GM12873 (cell line): ENCODE measurements around the gene C1QTNF3.

ENCODE experiments used
- TF ChIP-seq, protein P1 (sequence below): IDR thresholded peaks from 2 replicates; pipeline ENCODE4 v1.5.1; 2012; ENCODE audit warnings: low read depth, mild to moderate bottlenecking, moderate library complexity, low read length, control low read depth; ENCODE audit not compliant: insufficient read depth; ENCODE audit errors: missing control alignments

The C1QTNF3 gene

DNA sequence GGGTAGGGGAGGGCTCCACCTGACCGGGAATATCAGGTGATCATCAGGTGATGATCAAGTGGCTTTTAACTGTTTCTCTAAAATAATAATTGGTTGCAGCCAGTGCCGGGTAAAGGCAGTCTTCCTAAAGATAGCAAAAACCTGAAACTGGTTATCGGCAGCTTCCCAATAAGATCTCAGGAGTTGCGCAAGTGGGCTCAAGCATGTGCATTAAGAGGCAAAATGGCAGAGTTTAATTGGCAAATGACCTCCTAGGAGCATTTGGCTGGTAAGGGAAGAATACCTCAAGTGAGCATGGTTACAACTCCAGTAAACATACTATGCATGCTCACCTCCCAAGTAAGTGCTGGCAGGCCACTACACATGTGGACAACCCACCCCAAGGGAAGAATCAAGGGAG lies 4.2 kb downstream of the C1QTNF3 start:
- TF ChIP-seq, protein P1, sequence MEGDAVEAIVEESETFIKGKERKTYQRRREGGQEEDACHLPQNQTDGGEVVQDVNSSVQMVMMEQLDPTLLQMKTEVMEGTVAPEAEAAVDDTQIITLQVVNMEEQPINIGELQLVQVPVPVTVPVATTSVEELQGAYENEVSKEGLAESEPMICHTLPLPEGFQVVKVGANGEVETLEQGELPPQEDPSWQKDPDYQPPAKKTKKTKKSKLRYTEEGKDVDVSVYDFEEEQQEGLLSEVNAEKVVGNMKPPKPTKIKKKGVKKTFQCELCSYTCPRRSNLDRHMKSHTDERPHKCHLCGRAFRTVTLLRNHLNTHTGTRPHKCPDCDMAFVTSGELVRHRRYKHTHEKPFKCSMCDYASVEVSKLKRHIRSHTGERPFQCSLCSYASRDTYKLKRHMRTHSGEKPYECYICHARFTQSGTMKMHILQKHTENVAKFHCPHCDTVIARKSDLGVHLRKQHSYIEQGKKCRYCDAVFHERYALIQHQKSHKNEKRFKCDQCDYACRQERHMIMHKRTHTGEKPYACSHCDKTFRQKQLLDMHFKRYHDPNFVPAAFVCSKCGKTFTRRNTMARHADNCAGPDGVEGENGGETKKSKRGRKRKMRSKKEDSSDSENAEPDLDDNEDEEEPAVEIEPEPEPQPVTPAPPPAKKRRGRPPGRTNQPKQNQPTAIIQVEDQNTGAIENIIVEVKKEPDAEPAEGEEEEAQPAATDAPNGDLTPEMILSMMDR, result no peak

DNA sequence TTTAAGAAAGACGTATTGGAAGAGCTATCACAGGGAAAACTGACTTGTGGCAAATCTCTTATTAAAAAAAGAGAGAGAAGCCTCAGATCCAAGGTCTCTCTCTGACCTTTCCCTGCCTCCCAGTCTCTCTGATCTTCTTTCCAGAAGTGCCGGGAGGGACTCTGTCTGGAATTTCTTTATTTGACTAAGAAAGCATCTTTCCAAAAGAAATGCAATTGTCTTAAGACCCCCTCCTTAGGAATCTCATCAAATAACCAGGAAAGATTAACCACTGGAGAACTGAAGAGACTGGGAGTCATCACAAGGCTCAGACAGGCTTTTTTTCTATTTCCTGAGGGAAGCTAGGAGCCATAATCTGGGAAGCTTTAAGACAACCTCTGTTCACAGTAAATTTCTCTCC lies 4.6 kb downstream of the C1QTNF3 start:
- TF ChIP-seq, protein P1, result no peak

DNA sequence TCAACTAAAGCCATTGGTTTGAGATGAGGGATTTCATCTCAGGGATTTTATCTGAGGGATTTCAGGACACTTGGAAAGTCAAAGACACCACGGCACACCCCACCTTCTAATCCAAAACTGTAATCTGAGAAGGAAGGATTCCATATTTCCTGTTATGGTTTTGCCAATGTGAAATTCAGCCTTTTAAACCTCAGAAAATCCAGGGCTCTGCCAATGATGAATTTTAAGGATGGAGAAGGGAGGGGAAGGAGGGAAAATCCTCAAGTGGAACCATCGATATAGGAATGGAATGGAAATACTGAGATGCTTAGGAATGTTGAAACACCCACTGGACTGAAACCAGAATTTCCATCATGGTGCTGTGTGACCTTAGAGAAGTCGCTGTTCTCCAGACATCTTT lies 5.3 kb downstream of the C1QTNF3 start:
- TF ChIP-seq, protein P1, result no peak

DNA sequence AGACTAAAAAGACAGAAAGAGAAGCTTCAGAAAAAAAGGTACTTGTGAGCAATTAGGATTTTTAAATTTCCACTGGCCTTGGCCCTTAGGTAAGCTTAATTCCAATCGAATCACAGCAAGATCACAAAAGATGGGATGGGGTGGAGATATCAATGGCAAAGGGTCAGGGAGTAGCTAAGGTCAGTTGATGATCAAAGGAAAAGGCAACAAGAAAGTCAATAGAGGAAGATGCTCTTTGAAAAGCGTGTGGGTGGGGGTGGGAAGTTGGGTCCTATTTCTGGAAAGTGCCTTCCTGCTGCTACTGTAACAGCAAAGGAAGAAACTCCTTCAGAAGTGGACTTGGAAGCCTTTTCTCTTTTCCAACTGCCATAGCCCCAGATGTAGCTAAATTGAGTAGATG lies 7.3 kb downstream of the C1QTNF3 start:
- TF ChIP-seq, protein P1, result no peak

DNA sequence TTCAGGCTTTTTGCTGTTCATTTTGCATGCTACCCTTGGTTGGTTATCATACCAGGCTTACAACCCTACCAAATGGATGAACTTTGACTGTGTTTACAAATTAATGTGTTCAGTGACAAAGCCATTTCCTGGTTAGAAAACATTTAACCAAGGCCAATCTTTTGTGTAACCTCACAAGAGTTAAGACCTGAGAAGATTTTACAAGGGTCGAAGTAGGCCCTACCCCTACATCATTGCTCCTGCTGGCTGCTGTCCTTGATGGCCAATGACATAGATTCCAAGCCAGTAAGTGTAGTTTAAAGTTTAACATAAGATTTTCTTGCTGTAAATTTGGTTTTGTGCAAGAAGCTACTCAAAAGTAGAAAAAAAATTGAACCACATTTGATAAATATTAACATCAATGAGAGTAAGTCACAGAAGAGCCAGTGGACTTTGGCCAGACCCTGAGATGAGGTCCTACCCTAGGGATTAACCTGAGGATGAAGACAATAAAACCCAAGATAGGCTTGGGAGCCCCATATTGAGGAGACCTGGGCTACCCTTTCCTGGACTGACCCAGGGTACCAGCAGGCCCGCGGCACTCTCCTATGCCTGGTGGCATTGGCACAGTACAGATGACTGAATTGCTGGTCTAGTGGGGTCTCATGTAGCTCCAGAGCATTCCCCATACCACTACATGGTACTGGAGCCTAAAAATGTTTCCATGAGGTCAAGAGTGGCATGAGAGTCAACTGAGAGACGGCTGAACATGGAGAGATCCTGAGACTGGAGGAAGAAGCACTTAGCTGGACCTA lies 8.3 kb downstream of the C1QTNF3 start:
- TF ChIP-seq, protein P1, result no peak

DNA sequence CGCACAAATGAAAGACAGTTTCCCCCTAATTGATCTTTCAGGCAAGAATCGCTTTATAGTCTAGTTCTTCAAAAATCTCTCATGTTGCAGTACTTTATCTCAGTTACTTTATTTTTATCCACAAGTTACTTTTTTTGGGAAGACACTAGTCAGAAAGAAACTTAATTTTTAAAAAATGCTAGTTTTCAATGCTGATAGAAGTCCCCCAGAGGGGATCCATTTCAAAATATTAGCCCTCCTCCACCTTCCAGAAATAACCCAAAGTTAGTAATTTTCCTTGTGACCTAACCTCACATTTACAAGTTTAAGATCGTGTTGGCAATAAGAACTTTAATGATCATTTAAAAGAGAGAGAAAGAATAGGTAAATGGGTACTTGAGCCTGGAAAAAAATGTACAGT lies 11.0 kb downstream of the C1QTNF3 start:
- TF ChIP-seq, protein P1, result no peak

DNA sequence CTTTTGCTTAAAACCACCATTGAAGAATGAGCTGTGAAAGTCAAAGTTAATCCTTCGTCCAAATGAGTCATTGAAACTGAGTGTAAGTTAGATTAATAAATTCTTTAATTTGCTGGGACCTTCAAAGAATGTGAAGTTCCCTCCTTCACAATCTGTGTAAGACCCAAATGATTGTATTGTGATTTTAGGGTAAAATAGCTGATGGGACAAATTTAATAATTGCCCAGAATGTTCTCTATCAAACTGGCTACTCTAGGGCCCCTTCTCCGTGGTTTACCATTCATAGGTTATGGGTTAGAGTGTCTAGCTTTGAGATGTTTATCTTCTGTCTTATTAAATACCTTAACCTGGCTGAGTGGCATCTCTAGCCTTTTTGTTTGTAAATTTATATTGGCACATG lies 11.9 kb downstream of the C1QTNF3 start:
- TF ChIP-seq, protein P1, result no peak
